Left hindlimb (tissue), 1 donor: ENCODE data around the gene SNPH.
"Not testable (repeated sequence)": the region's sequence is repeated elsewhere in the genome, so short reads cannot be mapped to it uniquely, and the experiment has no call there.

ENCODE experiments used
- DNase-seq: peaks from one replicate; pipeline ENCODE4 v3.0.0-alpha.2; 2018

SNPH gene

DNA sequence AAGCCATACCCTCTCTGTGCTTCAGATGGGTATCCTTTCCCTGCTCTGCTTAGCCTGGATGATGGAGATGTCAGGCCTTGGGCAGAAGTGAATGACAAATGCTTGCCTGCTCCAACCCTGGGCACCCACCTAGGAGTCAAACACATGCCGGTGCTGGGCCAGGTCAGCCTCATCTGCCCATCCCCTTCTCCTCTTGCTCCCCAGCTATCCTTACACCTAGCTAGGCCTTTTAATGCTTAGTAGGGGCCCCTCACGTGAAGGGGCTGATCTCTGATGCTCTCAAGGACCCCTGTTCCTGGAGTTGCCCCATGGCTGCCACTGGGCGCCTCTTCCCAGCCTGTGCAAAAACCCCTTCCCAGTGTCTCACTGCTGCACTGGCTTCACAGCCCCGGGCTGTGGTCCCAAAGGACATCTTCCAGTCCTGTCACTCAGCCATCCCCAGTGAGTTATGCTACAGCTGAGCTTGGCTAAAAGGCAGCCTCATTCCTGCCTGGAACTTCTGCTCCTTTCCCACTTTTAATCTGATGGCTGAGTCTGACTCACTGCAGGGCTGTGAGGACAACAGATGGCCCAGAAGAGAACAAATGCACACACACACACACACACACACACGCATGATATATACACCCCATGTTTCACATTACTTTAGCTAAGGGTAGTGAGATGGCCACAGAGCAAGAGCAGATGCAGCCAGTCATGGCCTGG lies 75.6 kb downstream of the SNPH start:
- no peak for DNase-seq

GRCh38 chr20:1343446-1344124 lies 77.5 kb downstream of the SNPH start:
- DNase-seq: not testable (repeated sequence)

GRCh38 chr20:1345030-1345755 lies 79.1 kb downstream of the SNPH start:
- no peak for DNase-seq

GRCh38 chr20:1345756-1346093 lies 79.6 kb downstream of the SNPH start:
- no peak for DNase-seq

- DNase-seq: no peak
Measured at GRCh38 chr20:1346315-1346969, 80.3 kb downstream of the SNPH start.

DNA sequence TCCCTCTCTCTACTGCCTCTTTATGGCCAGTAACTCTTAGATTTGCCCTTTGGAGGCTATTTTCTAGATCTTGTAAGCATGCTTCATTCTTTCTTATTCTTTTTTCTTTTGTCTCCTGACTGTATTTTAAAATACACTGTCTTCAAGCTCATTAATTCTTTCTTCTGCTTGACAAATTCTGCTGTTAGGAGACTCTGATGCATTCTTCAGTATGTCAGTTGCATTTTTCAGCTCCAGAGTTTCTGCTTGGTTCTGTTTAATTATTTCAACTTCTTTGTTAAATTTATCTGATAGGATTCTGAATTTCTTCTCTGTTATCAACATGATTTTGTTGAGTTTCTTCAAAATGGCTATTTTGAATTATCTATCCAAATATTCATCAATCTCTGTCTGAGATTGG lies 87.9 kb downstream of the SNPH start:
- DNase-seq: no peak

DNA sequence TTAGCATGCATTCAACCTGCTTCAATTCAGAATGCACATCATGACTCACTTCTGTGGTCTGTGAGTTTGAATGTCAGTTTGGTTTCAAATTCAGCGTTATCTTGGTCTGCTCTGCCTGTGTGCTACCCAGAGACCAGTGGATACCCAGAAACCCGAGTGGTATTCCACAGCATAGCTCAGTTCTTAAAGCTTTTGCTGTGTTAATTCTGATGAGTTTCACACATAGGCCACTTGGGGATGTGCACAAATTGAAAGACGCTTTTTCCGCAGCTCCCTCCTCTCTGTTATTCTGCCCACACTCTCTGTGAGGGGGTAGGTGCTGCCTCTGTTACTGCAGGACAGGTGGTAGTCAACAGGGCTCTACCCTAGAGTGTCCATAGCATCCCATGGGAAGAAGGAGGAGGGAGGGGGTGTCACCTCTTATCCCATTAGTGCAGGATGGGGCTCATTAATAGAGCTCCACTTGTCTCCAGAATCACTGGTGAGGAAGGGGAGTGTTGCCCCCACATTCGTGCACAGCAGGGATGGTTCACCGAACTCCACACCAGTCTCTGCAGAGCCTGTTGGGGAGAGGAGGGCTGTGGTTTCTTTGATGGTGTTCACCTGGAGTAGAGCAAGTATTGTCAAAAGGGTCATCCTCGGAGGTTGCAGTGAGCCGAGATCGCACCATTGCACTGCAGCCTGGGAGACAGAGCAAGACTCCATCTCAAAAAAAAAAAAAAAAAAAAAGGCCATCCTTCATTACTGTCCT lies 92.0 kb downstream of the SNPH start:
- DNase-seq: no peak
